DMS114 treated with DMSO at 0.1 percent for 48 hours (cell line): Measurements from ENCODE around the gene CASQ2.

Source experiments
- DNase-seq: peaks from one replicate; lab custom pipeline; 2025; ENCODE audit not compliant: unreplicated experiment; lab: John Stamatoyannopoulos, UW

CASQ2 gene

GRCh38 chr1:115768549-115768948 is at the start of gene CASQ2:
CASQ2 (minus strand) TSS chr1:115768714; CDS start chr1:115768541, 173 bp downstream.
- no peak for DNase-seq

GRCh38 chr1:115815694-115816093 is 47.2 kb upstream of the CASQ2 start:
- no peak for DNase-seq

- DNase-seq, result no peak
Observed at GRCh38 chr1:115814685-115815398, 46.3 kb upstream of the CASQ2 start.

GRCh38 chr1:115813727-115814126 is 45.2 kb upstream of the CASQ2 start:
- DNase-seq, result no peak

GRCh38 chr1:115811140-115811828 is 42.8 kb upstream of the CASQ2 start:
- no peak for DNase-seq

- DNase-seq, result no peak
Observed at GRCh38 chr1:115810609-115811008, 42.1 kb upstream of the CASQ2 start.

- no peak for DNase-seq
Observed at GRCh38 chr1:115809847-115810246, 41.3 kb upstream of the CASQ2 start.

- no peak for DNase-seq
Observed at GRCh38 chr1:115809076-115809475, 40.6 kb upstream of the CASQ2 start.

- peak; percentile 53 for DNase-seq
Observed at GRCh38 chr1:115807723-115808122, 39.2 kb upstream of the CASQ2 start.

- no peak for DNase-seq
Observed at GRCh38 chr1:115805597-115805996, 37.1 kb upstream of the CASQ2 start.

GRCh38 chr1:115802416-115802815 is 33.9 kb upstream of the CASQ2 start:
- no peak for DNase-seq

- DNase-seq, result no peak
Observed at GRCh38 chr1:115797486-115797885, 29.0 kb upstream of the CASQ2 start.

GRCh38 chr1:115796897-115797296 is 28.4 kb upstream of the CASQ2 start:
- no peak for DNase-seq

GRCh38 chr1:115796036-115796435 is 27.5 kb upstream of the CASQ2 start:
- no peak for DNase-seq

GRCh38 chr1:115794976-115795639 is 26.6 kb upstream of the CASQ2 start:
- no peak for DNase-seq

GRCh38 chr1:115793162-115793561 is 24.6 kb upstream of the CASQ2 start:
- DNase-seq, result no peak

- no peak for DNase-seq
Observed at GRCh38 chr1:115791816-115792215, 23.3 kb upstream of the CASQ2 start.

GRCh38 chr1:115790846-115791245 is 22.3 kb upstream of the CASQ2 start:
- no peak for DNase-seq

- DNase-seq, result no peak
Observed at GRCh38 chr1:115790356-115790755, 21.8 kb upstream of the CASQ2 start.

- no peak for DNase-seq
Observed at GRCh38 chr1:115783311-115783710, 14.8 kb upstream of the CASQ2 start.

GRCh38 chr1:115782571-115783281 is 14.2 kb upstream of the CASQ2 start:
- no peak for DNase-seq
